Activated CD8-positive, alpha-beta T cell treated with anti-CD3 and anti-CD28 coated beads for 36 hours (primary cell): ENCODE data around the gene DNAJC1. TPM values are rescaled to one million over a fixed set of nuclear protein-coding genes. Genes with fewer than 3 reads are reported as not detected.
"Not testable (repeated sequence)": the region's sequence is repeated elsewhere in the genome, so short reads cannot be mapped to it uniquely, and the experiment has no call there.

ENCODE experiments used
- ATAC-seq: fragments of 200-7000 bp; cut with Tn5 transposase; one replicate; pipeline ENCODE4 v1.10.0; 2021; ENCODE audit warnings: mild to moderate bottlenecking, moderate library complexity
- CTCF ChIA-PET: fragments of 350-600 bp; sonication (Branson Sonifier 250); formaldehyde crosslinking; loops from one replicate; lab custom pipeline; 2021; ENCODE audit warnings: antibody characterized with exemption; lab: Charles Lee
- POLR2A ChIA-PET: fragments of 350-600 bp; sonication (Branson Sonifier 250); formaldehyde crosslinking; loops from one replicate; lab custom pipeline; 2021; ENCODE audit warnings: antibody characterized with exemption; lab: Charles Lee
- DNase-seq: peaks from one replicate; pipeline ENCODE4 v3.0.0-alpha.2; 2020
- H3K27ac Mint-ChIP-seq: one replicate; pipeline ENCODE4 v1.8.0; 2021; ENCODE audit warnings: mild to moderate bottlenecking, mixed read lengths
- H3K27me3 Mint-ChIP-seq: one replicate; pipeline ENCODE4 v1.8.0; 2021; ENCODE audit warnings: mixed read lengths
- H3K36me3 Mint-ChIP-seq: one replicate; pipeline ENCODE4 v1.8.0; 2021; ENCODE audit warnings: low read depth, mixed read lengths
- H3K4me1 Mint-ChIP-seq: one replicate; pipeline ENCODE4 v1.8.0; 2021; ENCODE audit warnings: low read depth, mixed read lengths
- H3K4me3 Mint-ChIP-seq: one replicate; pipeline ENCODE4 v1.8.0; 2021; ENCODE audit warnings: mild to moderate bottlenecking, moderate library complexity, mixed read lengths
- H3K9me3 Mint-ChIP-seq: one replicate; pipeline ENCODE4 v1.8.0; 2021; ENCODE audit warnings: mixed read lengths
- intact Hi-C: fragments of 100-400 bp; cut with micrococcal nuclease; formaldehyde crosslinking; loops from one replicate; pipeline ENCODE4 v1.10.0; 2022
- total RNA-seq, 2 experiments: library from RNA; stranded (reverse); gene quantifications; one replicate each; pipeline ENCODE4 v1.2.3, GENCODE V29; 2021
- TF ChIP-seq, protein P1 (sequence below): fragments of 200-600 bp; IDR thresholded peaks from one replicate; pipeline ENCODE4 v1.8.0; 2022; ENCODE audit warnings: antibody characterized with exemption, mild to moderate bottlenecking

DNAJC1 gene
- total RNA-seq, 2 experiments from 2014 or later, result 19.3 to 23.7 TPM

DNA sequence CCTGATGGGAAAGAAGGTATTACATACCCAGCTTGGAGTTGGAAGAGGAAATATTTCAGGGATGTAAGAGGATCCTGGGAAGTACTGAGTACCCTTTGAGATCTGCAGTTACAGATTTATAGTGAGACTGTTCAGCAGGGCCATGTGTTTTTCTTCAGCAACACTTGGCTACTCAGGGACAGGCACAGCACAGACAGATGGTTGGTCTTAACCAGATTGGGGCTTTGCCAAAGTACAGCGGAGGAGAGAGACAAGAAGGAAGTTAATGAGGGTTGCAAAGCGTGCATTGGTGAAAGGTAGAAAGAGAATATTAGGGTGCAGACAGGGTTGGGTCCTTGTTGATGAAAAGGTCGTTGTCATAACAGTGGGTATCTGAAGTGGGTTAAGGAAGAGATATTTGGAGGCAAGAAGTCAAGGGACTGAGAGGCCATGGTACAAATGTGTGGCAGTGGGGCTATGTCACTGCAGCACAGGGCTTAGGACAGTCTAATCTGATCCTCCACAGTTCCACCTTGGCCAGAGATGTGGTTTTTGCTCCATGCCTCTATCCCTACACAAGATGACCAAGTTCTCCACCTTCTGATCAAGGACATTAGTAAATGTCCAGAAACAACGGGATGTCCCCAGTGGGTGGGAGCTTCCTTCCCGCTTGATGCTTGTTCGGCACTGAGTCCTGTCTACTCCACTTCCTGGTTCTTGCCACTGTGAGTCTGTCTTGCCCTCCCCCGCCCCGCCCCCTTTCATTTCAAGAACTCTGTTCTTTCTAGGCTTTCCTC, 18.9 kb upstream of the DNAJC1 start:
- intact Hi-C loops, result no loop called here
- ChIA-PET CTCF (interaction anchor here (2.9 kb wide), 1 partner anchor 12 kb away, joined by 12 read pairs; no protein-coding TSS in a partner anchor), POLR2A (no interaction called here)
- TF ChIP-seq, protein P1, sequence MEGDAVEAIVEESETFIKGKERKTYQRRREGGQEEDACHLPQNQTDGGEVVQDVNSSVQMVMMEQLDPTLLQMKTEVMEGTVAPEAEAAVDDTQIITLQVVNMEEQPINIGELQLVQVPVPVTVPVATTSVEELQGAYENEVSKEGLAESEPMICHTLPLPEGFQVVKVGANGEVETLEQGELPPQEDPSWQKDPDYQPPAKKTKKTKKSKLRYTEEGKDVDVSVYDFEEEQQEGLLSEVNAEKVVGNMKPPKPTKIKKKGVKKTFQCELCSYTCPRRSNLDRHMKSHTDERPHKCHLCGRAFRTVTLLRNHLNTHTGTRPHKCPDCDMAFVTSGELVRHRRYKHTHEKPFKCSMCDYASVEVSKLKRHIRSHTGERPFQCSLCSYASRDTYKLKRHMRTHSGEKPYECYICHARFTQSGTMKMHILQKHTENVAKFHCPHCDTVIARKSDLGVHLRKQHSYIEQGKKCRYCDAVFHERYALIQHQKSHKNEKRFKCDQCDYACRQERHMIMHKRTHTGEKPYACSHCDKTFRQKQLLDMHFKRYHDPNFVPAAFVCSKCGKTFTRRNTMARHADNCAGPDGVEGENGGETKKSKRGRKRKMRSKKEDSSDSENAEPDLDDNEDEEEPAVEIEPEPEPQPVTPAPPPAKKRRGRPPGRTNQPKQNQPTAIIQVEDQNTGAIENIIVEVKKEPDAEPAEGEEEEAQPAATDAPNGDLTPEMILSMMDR, result no peak
- Mint-ChIP-seq H3K4me3 (peak overlapping the region; percentile 34), H3K27ac (peak overlapping the region; percentile 84), H3K9me3 (no peaks in the 10 kb centered on the region), H3K36me3 (no peaks in the 10 kb centered on the region), H3K4me1 (peaks cover 19% of the 10 kb centered on the region), H3K27me3 (no peaks in the 10 kb centered on the region)
- DNase-seq (peak; percentile 69), ATAC-seq (peak; percentile 91)

DNA sequence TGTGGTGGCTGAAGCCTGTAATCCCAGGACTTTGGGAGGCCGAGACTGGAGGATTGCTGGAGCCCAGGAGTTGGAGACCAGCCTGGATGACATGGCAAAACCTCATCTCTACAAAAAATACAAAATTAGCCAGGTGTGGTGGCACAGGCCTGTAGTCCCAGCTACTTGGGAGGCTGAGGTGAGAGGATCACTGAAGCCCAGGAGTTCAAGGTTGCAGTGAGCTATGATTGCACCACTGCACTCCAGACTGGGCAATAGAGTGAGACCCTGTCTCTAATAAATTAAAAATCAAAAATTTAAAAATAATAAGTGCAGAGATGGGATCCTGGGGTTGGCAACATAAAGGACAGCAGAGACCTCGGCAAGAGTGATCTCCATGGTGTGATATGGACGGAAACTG, 17.6 kb upstream of the DNAJC1 start:
- ATAC-seq, intact Hi-C loops, H3K9me3 Mint-ChIP-seq, DNase-seq, POLR2A ChIA-PET, H3K36me3 Mint-ChIP-seq, H3K27ac Mint-ChIP-seq, H3K4me3 Mint-ChIP-seq, H3K27me3 Mint-ChIP-seq: not testable (repeated sequence)
- CTCF ChIA-PET, result interaction anchor here (2.9 kb wide), 1 partner anchor 10 kb away, joined by 12 read pairs; no protein-coding TSS in a partner anchor
- H3K4me1 Mint-ChIP-seq, result peaks cover 19% of the 10 kb centered on the region

DNA sequence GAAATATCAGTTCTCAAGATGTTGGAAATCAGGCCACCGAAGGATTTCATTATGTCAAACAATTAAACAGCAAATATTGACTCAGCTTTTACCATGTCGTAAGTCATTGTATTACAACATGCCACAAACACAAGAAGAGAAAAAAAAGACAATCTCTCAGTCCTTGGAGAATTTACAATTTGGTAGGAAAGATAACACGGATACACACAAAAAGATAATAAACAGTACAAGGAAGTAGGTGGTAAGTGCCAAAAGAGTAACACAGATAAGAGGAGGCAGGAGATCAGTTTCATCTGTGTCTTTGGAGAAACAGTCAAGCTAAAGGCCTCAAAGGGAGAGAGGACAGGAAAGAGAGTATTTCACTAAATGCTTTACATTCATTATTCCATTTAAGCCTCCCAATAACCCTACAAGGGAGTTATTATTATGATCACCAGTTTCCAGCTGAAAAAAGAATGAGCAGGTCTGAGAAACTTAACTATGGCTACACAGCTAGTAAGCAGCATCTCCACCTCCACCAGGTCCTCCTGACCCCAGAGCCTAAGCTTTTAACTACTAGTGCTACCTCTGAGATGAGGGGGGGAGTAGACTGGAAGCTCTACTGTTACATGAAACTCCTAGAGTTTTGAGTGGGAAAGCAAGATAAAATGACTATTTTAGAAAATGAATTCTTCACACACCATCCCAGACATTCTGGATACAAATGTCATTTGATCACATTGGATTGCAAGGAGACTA, 13.9 kb upstream of the DNAJC1 start:
- Mint-ChIP-seq H3K9me3 (no peaks in the 10 kb centered on the region), H3K36me3 (no peaks in the 10 kb centered on the region), H3K4me3 (no peak overlapping the region), H3K27me3 (no peaks in the 10 kb centered on the region), H3K4me1 (peaks cover 7% of the 10 kb centered on the region), H3K27ac (no peak overlapping the region)
- ATAC-seq (no peak), DNase-seq (no peak)
- TF ChIP-seq, protein P1, result no peak
- intact Hi-C loops, result no loop called here
- ChIA-PET POLR2A (no interaction called here), CTCF (interaction anchor here (0.8 to 2.1 kb wide), 3 partner anchors 12 to 24 kb away, joined by 3 to 7 read pairs (median 3); partner anchors contain the start of gene DNAJC1)

DNA sequence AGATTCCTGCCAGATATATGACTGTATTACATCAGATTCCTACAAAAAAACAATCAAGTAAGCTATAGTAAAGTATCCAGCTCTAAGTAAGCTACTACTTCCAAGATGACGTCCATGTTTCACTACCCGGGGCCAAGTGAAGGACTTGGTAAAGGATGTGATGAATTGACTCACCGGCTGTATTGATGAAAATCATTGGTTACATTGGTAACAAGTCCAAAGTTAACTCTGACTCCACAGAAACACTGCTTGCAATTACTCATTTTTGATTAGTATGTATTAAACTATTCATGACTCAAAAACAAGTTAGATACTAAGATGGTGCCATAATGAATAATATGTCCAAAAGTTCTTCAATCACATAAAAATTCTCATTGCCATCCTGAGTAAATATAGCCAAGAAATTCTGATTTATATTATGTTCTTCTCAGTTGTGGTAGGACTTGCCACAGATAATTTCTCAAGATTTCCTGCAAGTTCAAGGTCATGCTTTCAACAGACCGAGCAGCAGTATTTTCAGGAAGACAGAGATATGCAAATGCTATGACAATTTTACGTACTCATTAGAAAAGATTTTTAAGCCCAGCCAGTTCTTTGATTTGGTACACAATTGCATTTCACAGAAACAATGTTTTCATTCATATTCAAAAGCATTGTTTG, 12.6 kb upstream of the DNAJC1 start:
- intact Hi-C loops, result no loop called here
- H3K27ac Mint-ChIP-seq, result no peak overlapping the region
- no peaks in the 10 kb centered on the region for H3K9me3 Mint-ChIP-seq
- H3K36me3 Mint-ChIP-seq, result no peaks in the 10 kb centered on the region
- H3K4me3 Mint-ChIP-seq, result no peak overlapping the region
- POLR2A ChIA-PET, result no interaction called here
- no peaks in the 10 kb centered on the region for H3K4me1 Mint-ChIP-seq
- DNase-seq, result no peak
- TF ChIP-seq, protein P1, result no peak
- no peak for ATAC-seq
- CTCF ChIA-PET, result interaction anchor here (0.7 to 2.1 kb wide), 3 partner anchors 13 to 303 kb away, joined by 3 to 7 read pairs (median 4); partner anchors contain the start of gene DNAJC1
- no peaks in the 10 kb centered on the region for H3K27me3 Mint-ChIP-seq

DNA sequence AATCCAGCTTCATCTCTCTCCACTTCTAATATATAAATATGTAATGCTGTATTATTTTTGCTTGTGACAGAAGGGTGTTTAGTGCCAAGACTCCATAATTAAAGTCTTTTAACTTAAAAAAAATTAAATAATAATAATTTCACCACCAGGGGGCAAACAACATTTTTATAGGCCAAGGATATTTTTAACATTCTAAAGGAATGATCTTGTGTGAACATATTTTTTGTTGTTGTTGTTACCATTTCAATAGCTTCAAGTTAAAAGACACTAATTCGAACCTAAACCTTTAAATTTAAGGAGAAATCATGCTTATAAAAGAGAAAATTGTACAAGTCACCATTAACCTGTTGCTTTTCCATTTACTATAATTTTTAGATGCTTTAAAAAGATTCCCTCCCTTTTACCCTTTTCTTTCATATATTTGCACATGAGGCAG, 7.5 kb upstream of the DNAJC1 start:
- CTCF ChIA-PET, result interaction anchor here (0.9 to 2.4 kb wide), 11 partner anchors 10 to 982 kb away, joined by 3 to 12 read pairs (median 3); partner anchors contain the start of gene COMMD3
- ATAC-seq (no peak), DNase-seq (no peak)
- Mint-ChIP-seq H3K9me3 (peaks cover 5% of the 10 kb centered on the region), H3K4me1 (no peaks in the 10 kb centered on the region), H3K36me3 (peaks cover 2% of the 10 kb centered on the region), H3K27me3 (peaks cover 2% of the 10 kb centered on the region), H3K27ac (no peak overlapping the region), H3K4me3 (no peak overlapping the region)
- intact Hi-C loops, result no loop called here
- TF ChIP-seq, protein P1, result peak; percentile 69
- POLR2A ChIA-PET, result interaction anchor here (1.4 kb wide), 1 partner anchor 14 kb away, joined by 3 read pairs; no protein-coding TSS in a partner anchor
